Thyroid gland (tissue), 4 donors: ENCODE measurements around the gene ZSCAN18. TPM values are rescaled to one million over a fixed set of nuclear protein-coding genes. Genes with fewer than 3 reads are reported as not detected.

Experiments used
- total RNA-seq, 4 donors: library from RNA; depleted of rRNA; stranded (reverse); fragments of >200 nt; gene quantifications; one replicate each; pipeline ENCODE4 v1.2.3, GENCODE V29; 2016

ZSCAN18 gene
- total RNA-seq, 4 donors from 2014 or later: 129 to 150 (median 132) TPM

Other genes starting within 250 kb of the ZSCAN18 start
- 10 to 100 TPM; 15.9 to 36.5 (median 24.4) TPM for gene ZNF587, start 248.4 kb downstream of the ZSCAN18 start, total RNA-seq
- gene ZNF814, start 209.2 kb downstream of the ZSCAN18 start, total RNA-seq: 10 to 100 TPM; 25.6 to 41.4 (median 31.6) TPM
- gene ZNF417, start 181.6 kb downstream of the ZSCAN18 start, total RNA-seq: 10 to 100 TPM; 17.7 to 33.0 (median 25.1) TPM
- gene ZNF418, start 162.8 kb downstream of the ZSCAN18 start, total RNA-seq: 10 to 100 TPM in 3 of 4 donors, 1 to 10 TPM in 1; 9.3 to 17.2 (median 11.7) TPM
- 10 to 100 TPM in 1 of 4 donors, 1 to 10 TPM in 3; 5.7 to 11.1 (median 6.3) TPM for gene ZNF256, start 150.5 kb downstream of the ZSCAN18 start, total RNA-seq
- not detected for gene C19orf18, start 123.7 kb downstream of the ZSCAN18 start, total RNA-seq
- 10 to 100 TPM; 30.2 to 60.4 (median 38.6) TPM for gene ZNF606, start 95.4 kb downstream of the ZSCAN18 start, total RNA-seq
- gene ZSCAN1, start 64.2 kb downstream of the ZSCAN18 start, total RNA-seq: 1 to 10 TPM in 3 of 4 donors, under 1 TPM in 1; 0.88 to 7.5 (median 3.4) TPM
- gene ZNF135, start 38.9 kb downstream of the ZSCAN18 start, total RNA-seq: 10 to 100 TPM; 12.6 to 22.9 (median 18.1) TPM
- 10 to 100 TPM; 15.6 to 20.6 (median 17.6) TPM for gene ZNF329, start 52.6 kb upstream of the ZSCAN18 start, total RNA-seq
- 10 to 100 TPM; 43.0 to 75.3 (median 49.9) TPM for gene ZNF274, start 84.8 kb upstream of the ZSCAN18 start, total RNA-seq
- 100 to 1,000 TPM in 1 of 4 donors, 10 to 100 TPM in 3; 64.7 to 103 (median 76.5) TPM for gene ZNF544, start 130.7 kb upstream of the ZSCAN18 start, total RNA-seq
- 10 to 100 TPM in 3 of 4 donors, 1 to 10 TPM in 1; 9.7 to 14.7 (median 10.3) TPM for gene ZNF8, start 180.7 kb upstream of the ZSCAN18 start, total RNA-seq
- 10 to 100 TPM; 56.3 to 87.2 (median 64.5) TPM for gene ERVK3-1, start 207.1 kb upstream of the ZSCAN18 start, total RNA-seq
- gene ZSCAN22, start 228.8 kb upstream of the ZSCAN18 start, total RNA-seq: 1 to 10 TPM; 3.0 to 4.5 (median 4.2) TPM